GM18502 (cell line): ENCODE measurements around the gene C22orf31.
"Not testable (repeated sequence)": the region's sequence is repeated elsewhere in the genome, so short reads cannot be mapped to it uniquely, and the experiment has no call there.

ENCODE experiments used
- ATAC-seq: cut with Tn5 transposase; IDR thresholded peaks from one replicate; pipeline ENCODE4 v1.9.1; 2021; ENCODE audit warnings: mild to moderate bottlenecking; ENCODE audit not compliant: unreplicated experiment, poor library complexity

The C22orf31 gene

GRCh38 chr22:29061773-29062172 lies at the start of gene C22orf31:
TSS of gene C22orf31 (minus strand) at chr22:29061831. CDS start at chr22:29061792, 39 bp downstream.
- ATAC-seq = no peak

- ATAC-seq = no peak
These were observed 49.3 kb upstream of the C22orf31 start for GRCh38 chr22:29110946-29111345.

- no peak for ATAC-seq
These were observed 48.2 kb upstream of the C22orf31 start for GRCh38 chr22:29109822-29110221.

GRCh38 chr22:29108137-29108536 lies 46.5 kb upstream of the C22orf31 start:
- ATAC-seq = no peak

GRCh38 chr22:29106839-29107238 lies 45.2 kb upstream of the C22orf31 start:
- no peak for ATAC-seq

- ATAC-seq = no peak
These were observed 43.8 kb upstream of the C22orf31 start for GRCh38 chr22:29105468-29105867.

GRCh38 chr22:29103121-29103520 lies 41.5 kb upstream of the C22orf31 start:
- no peak for ATAC-seq

GRCh38 chr22:29102300-29102699 lies 40.7 kb upstream of the C22orf31 start:
- ATAC-seq = no peak

- ATAC-seq = no peak
These were observed 36.7 kb upstream of the C22orf31 start for GRCh38 chr22:29098296-29098695.

GRCh38 chr22:29096736-29097669 lies 35.4 kb upstream of the C22orf31 start:
- ATAC-seq = no peak

- ATAC-seq = no peak
These were observed 33.8 kb upstream of the C22orf31 start for GRCh38 chr22:29095459-29095858.

- ATAC-seq = no peak
These were observed 32.1 kb upstream of the C22orf31 start for GRCh38 chr22:29093501-29094300.

- ATAC-seq = no peak
These were observed 31.4 kb upstream of the C22orf31 start for GRCh38 chr22:29093030-29093429.

- no peak for ATAC-seq
These were observed 30.6 kb upstream of the C22orf31 start for GRCh38 chr22:29092243-29092642.

GRCh38 chr22:29090039-29090438 lies 28.4 kb upstream of the C22orf31 start:
- no peak for ATAC-seq

GRCh38 chr22:29089507-29089906 lies 27.9 kb upstream of the C22orf31 start:
- ATAC-seq = no peak

- ATAC-seq = no peak
These were observed 27.2 kb upstream of the C22orf31 start for GRCh38 chr22:29088809-29089208.

GRCh38 chr22:29087012-29087411 lies 25.4 kb upstream of the C22orf31 start:
- no peak for ATAC-seq

GRCh38 chr22:29083933-29084591 lies 22.4 kb upstream of the C22orf31 start:
- ATAC-seq = no peak

GRCh38 chr22:29083576-29083932 lies 21.9 kb upstream of the C22orf31 start:
- not testable (repeated sequence) for ATAC-seq
